Neural progenitor cell (in vitro differentiated cells): ENCODE results near the gene FBXW2. TPM values are rescaled to one million over a fixed set of nuclear protein-coding genes. Genes with fewer than 3 reads are reported as not detected.

ENCODE experiments used
- DNase-seq: peaks from one replicate; pipeline ENCODE4 v3.0.0-alpha.2; 2016; ENCODE audit warnings: low spot score
- H2AFZ ChIP-seq: fragments of 200-600 bp; sonication (generic); replicated peaks from 2 replicates; pipeline ENCODE4 v1.6.1; 2016; ENCODE audit warnings: antibody characterized with exemption
- H3F3A ChIP-seq: fragments of 200-600 bp; sonication (generic); 2 replicates; pipeline ENCODE4 v1.6.1; 2016; ENCODE audit warnings: antibody characterized with exemption, low read depth
- H3K27ac ChIP-seq: fragments of 200-600 bp; sonication (generic); 2 replicates; pipeline ENCODE4 v1.5.1; 2016; ENCODE audit warnings: mild to moderate bottlenecking
- H3K27me3 ChIP-seq: fragments of 200-600 bp; sonication (generic); 2 replicates; pipeline ENCODE4 v1.6.1; 2016; ENCODE audit warnings: mild to moderate bottlenecking, moderate library complexity
- H3K36me3 ChIP-seq: fragments of 200-600 bp; sonication (generic); 2 replicates; pipeline ENCODE4 v1.5.1; 2016
- H3K4me1 ChIP-seq: fragments of 200-600 bp; sonication (generic); 2 replicates; pipeline ENCODE4 v1.6.1; 2016; ENCODE audit warnings: mixed run types
- H3K4me2 ChIP-seq: fragments of 200-600 bp; sonication (generic); 2 replicates; pipeline ENCODE4 v1.6.1; 2016
- H3K4me3 ChIP-seq: fragments of 200-600 bp; sonication (generic); 2 replicates; pipeline ENCODE4 v1.5.1; 2016
- H3K79me2 ChIP-seq: fragments of 200-600 bp; sonication (generic); 2 replicates; pipeline ENCODE4 v1.6.1; 2016; ENCODE audit warnings: low read depth
- H3K9ac ChIP-seq: fragments of 200-600 bp; sonication (generic); 2 replicates; pipeline ENCODE4 v1.6.1; 2016
- H3K9me3 ChIP-seq: fragments of 200-600 bp; sonication (generic); 2 replicates; pipeline ENCODE4 v1.5.1; 2016; ENCODE audit warnings: low read depth
- H4K20me1 ChIP-seq: fragments of 200-600 bp; sonication (generic); 2 replicates; pipeline ENCODE4 v1.6.1; 2016; ENCODE audit warnings: low read depth
- H3K27ac Mint-ChIP-seq: 3 replicates; pipeline ENCODE4 v1.8.0; 2021; ENCODE audit warnings: mixed read lengths
- H3K27me3 Mint-ChIP-seq: 2 replicates; pipeline ENCODE4 v1.8.0; 2022; ENCODE audit warnings: low read depth, mild to moderate bottlenecking, inconsistent platforms, moderate library complexity, mixed read lengths; ENCODE audit not compliant: insufficient read depth
- H3K36me3 Mint-ChIP-seq: 3 replicates; pipeline ENCODE4 v1.8.0; 2021; ENCODE audit warnings: mixed read lengths
- H3K4me1 Mint-ChIP-seq: 3 replicates; pipeline ENCODE4 v1.8.0; 2021; ENCODE audit warnings: mixed read lengths
- H3K4me3 Mint-ChIP-seq: 3 replicates; pipeline ENCODE4 v1.8.0; 2021; ENCODE audit warnings: mild to moderate bottlenecking, moderate library complexity, mixed read lengths
- H3K9me3 Mint-ChIP-seq: 3 replicates; pipeline ENCODE4 v1.8.0; 2020; ENCODE audit warnings: mixed read lengths
- CTCF ChIP-seq: fragments of 200-600 bp; sonication (generic); IDR thresholded peaks from 2 replicates; pipeline ENCODE4 v1.5.1; 2017; ENCODE audit warnings: antibody characterized with exemption, mild to moderate bottlenecking
- EZH2 ChIP-seq: fragments of 200-600 bp; sonication (generic); IDR thresholded peaks from 2 replicates; pipeline ENCODE4 v1.6.1; 2017; ENCODE audit warnings: antibody characterized with exemption, mild to moderate bottlenecking, moderate library complexity
- EZH2phosphoT487 ChIP-seq: fragments of 200-600 bp; sonication (generic); IDR thresholded peaks from 2 replicates; pipeline ENCODE4 v1.6.1; 2017; ENCODE audit warnings: antibody characterized with exemption
- total RNA-seq: library from RNA; depleted of rRNA; stranded (reverse); fragments of >200 nt; gene quantifications from 2 replicates; pipeline ENCODE4 v1.2.3, GENCODE V29; 2015; ENCODE audit warnings: low replicate concordance

FBXW2 gene
- total RNA-seq, 1 donor from 2014 or later, result 32.7 TPM

GRCh38 chr9:120801441-120801840 is 8.2 kb upstream of the FBXW2 start:
- H3K4me1 ChIP-seq, result no peaks in the 10 kb centered on the region
- no peaks in the 10 kb centered on the region for H4K20me1 ChIP-seq
- no peak overlapping the region for H3K27ac Mint-ChIP-seq
- H2AFZ ChIP-seq, result no peak overlapping the region
- no peaks in the 10 kb centered on the region for H3K36me3 ChIP-seq
- TF ChIP-seq EZH2, result no peak
- no peak overlapping the region for H3K4me3 ChIP-seq
- H3K9me3 Mint-ChIP-seq, result peaks cover 18% of the 10 kb centered on the region
- no peak for DNase-seq
- H3K9me3 ChIP-seq, result peaks cover under 1% of the 10 kb centered on the region
- no peaks in the 10 kb centered on the region for H3F3A ChIP-seq
- H3K27ac ChIP-seq, result no peak overlapping the region
- no peaks in the 10 kb centered on the region for H3K4me1 Mint-ChIP-seq
- no peak overlapping the region for H3K4me3 Mint-ChIP-seq
- no peaks in the 10 kb centered on the region for H3K27me3 Mint-ChIP-seq
- no peaks in the 10 kb centered on the region for H3K27me3 ChIP-seq
- H3K4me2 ChIP-seq, result no peak overlapping the region
- peaks cover 9% of the 10 kb centered on the region for H3K36me3 Mint-ChIP-seq
- no peaks in the 10 kb centered on the region for H3K79me2 ChIP-seq
- H3K9ac ChIP-seq, result no peak overlapping the region

- Histone ChIP-seq H3K9me3 (no peaks in the 10 kb centered on the region), H3K79me2 (peaks cover 82% of the 10 kb centered on the region), H4K20me1 (peaks cover 17% of the 10 kb centered on the region), H3K27me3 (no peaks in the 10 kb centered on the region), H3K4me1 (peaks cover 9% of the 10 kb centered on the region), H3K36me3 (peaks cover 4% of the 10 kb centered on the region), H3F3A (peaks cover 4% of the 10 kb centered on the region), H3K27ac (no peak overlapping the region), H3K9ac (no peak overlapping the region), H3K4me3 (no peak overlapping the region), H2AFZ (no peak overlapping the region), H3K4me2 (no peak overlapping the region)
- TF ChIP-seq CTCF (no peak), EZH2phosphoT487 (no peak), EZH2 (no peak)
- Mint-ChIP-seq H3K36me3 (peaks cover 5% of the 10 kb centered on the region), H3K4me1 (peaks cover 24% of the 10 kb centered on the region), H3K9me3 (no peaks in the 10 kb centered on the region), H3K27ac (no peak overlapping the region), H3K4me3 (peak overlapping the region; percentile 98), H3K27me3 (no peaks in the 10 kb centered on the region)
- no peak for DNase-seq
Observed at GRCh38 chr9:120791161-120791560, 2.1 kb downstream of the FBXW2 start.

GRCh38 chr9:120787933-120788332 is 5.3 kb downstream of the FBXW2 start:
- Histone ChIP-seq H3F3A (no peaks in the 10 kb centered on the region), H3K27ac (no peak overlapping the region), H3K4me3 (no peak overlapping the region), H3K4me2 (no peak overlapping the region), H3K36me3 (peaks cover 4% of the 10 kb centered on the region), H3K79me2 (peaks cover 98% of the 10 kb centered on the region), H3K9ac (no peak overlapping the region), H2AFZ (no peak overlapping the region), H3K4me1 (peaks cover 9% of the 10 kb centered on the region), H3K9me3 (no peaks in the 10 kb centered on the region), H3K27me3 (no peaks in the 10 kb centered on the region), H4K20me1 (peaks cover 20% of the 10 kb centered on the region)
- H3K36me3 Mint-ChIP-seq, result peaks cover 16% of the 10 kb centered on the region
- H3K4me1 Mint-ChIP-seq, result peaks cover 16% of the 10 kb centered on the region
- H3K27ac Mint-ChIP-seq, result no peak overlapping the region
- TF ChIP-seq CTCF, result no peak
- no peak for TF ChIP-seq EZH2
- TF ChIP-seq EZH2phosphoT487, result no peak
- H3K27me3 Mint-ChIP-seq, result no peaks in the 10 kb centered on the region
- no peaks in the 10 kb centered on the region for H3K9me3 Mint-ChIP-seq
- no peak overlapping the region for H3K4me3 Mint-ChIP-seq
- DNase-seq, result no peak

GRCh38 chr9:120783602-120784047 is 9.6 kb downstream of the FBXW2 start:
- H3K36me3 Mint-ChIP-seq, result peaks cover 18% of the 10 kb centered on the region
- no peak overlapping the region for H3K4me3 Mint-ChIP-seq
- no peak overlapping the region for H3K4me2 ChIP-seq
- H3K4me1 Mint-ChIP-seq, result no peaks in the 10 kb centered on the region
- H3K9me3 ChIP-seq, result no peaks in the 10 kb centered on the region
- H3F3A ChIP-seq, result no peaks in the 10 kb centered on the region
- H3K4me1 ChIP-seq, result no peaks in the 10 kb centered on the region
- peaks cover 95% of the 10 kb centered on the region for H3K79me2 ChIP-seq
- H3K9me3 Mint-ChIP-seq, result no peaks in the 10 kb centered on the region
- no peak overlapping the region for H3K9ac ChIP-seq
- TF ChIP-seq EZH2phosphoT487, result no peak
- TF ChIP-seq EZH2, result no peak
- no peak for TF ChIP-seq CTCF
- H2AFZ ChIP-seq, result no peak overlapping the region
- no peak for DNase-seq
- H3K4me3 ChIP-seq, result no peak overlapping the region
- no peaks in the 10 kb centered on the region for H3K27me3 Mint-ChIP-seq
- H4K20me1 ChIP-seq, result peaks cover 8% of the 10 kb centered on the region
- peaks cover 4% of the 10 kb centered on the region for H3K36me3 ChIP-seq
- no peak overlapping the region for H3K27ac ChIP-seq
- H3K27ac Mint-ChIP-seq, result no peak overlapping the region
- H3K27me3 ChIP-seq, result no peaks in the 10 kb centered on the region
